Liver (tissue), 9 donors: ENCODE results near the gene SLC24A3. TPM values are rescaled to one million over a fixed set of nuclear protein-coding genes. Genes with fewer than 3 reads are reported as not detected.

Source experiments
- DNase-seq: peaks from one replicate; pipeline ENCODE4 v3.0.0-alpha.2; 2017; ENCODE audit warnings: low spot score
- H3K27ac ChIP-seq, 2 donors: one replicate each; pipeline ENCODE4 v1.7.0; 2013; ENCODE audit warnings: inconsistent platforms in 2 of 2, low read length in 2 of 2, control low read depth in 1 of 2, low read depth in 1 of 2, mild to moderate bottlenecking in 1 of 2
- H3K27me3 ChIP-seq, 4 donors: one replicate each; pipeline versions ENCODE4 v1.6.1 to v1.7.0; 2013; ENCODE audit warnings: low read length in 3 of 4, inconsistent platforms in 1 of 4, mild to moderate bottlenecking in 1 of 4, moderate library complexity in 1 of 4; ENCODE audit not compliant: control insufficient read depth in 4 of 4, insufficient read depth in 4 of 4
- H3K36me3 ChIP-seq, 4 donors: one replicate each; pipeline versions ENCODE4 v1.6.1 to v1.7.0; 2013; ENCODE audit warnings: low read length in 3 of 4, mild to moderate bottlenecking in 3 of 4, low read depth in 1 of 4, moderate library complexity in 1 of 4; ENCODE audit not compliant: control insufficient read depth in 4 of 4, insufficient read depth in 3 of 4
- H3K4me1 ChIP-seq, 4 donors: one replicate each; pipeline versions ENCODE4 v1.6.1 to v1.7.0; 2013; ENCODE audit warnings: low read length in 3 of 4, mild to moderate bottlenecking in 3 of 4, moderate library complexity in 1 of 4; ENCODE audit not compliant: control insufficient read depth in 4 of 4, insufficient read depth in 4 of 4
- H3K4me3 ChIP-seq, 3 donors: one replicate each; pipeline versions ENCODE4 v1.6.1 to v1.7.0; 2013; ENCODE audit warnings: low read length in 3 of 3, control low read depth in 1 of 3, low read depth in 1 of 3, mild to moderate bottlenecking in 1 of 3
- H3K9ac ChIP-seq, 2 donors: one replicate each; pipeline ENCODE4 v1.7.0; 2013; ENCODE audit warnings: low read length in 2 of 2, mild to moderate bottlenecking in 2 of 2, moderate library complexity in 2 of 2, control low read depth in 1 of 2, low read depth in 1 of 2
- H3K9me3 ChIP-seq, 4 donors: one replicate each; pipeline versions ENCODE4 v1.6.1 to v1.7.0; 2013; ENCODE audit warnings: low read length in 3 of 4; ENCODE audit not compliant: control insufficient read depth in 4 of 4
- ATF3 ChIP-seq: IDR thresholded peaks from 2 replicates; pipeline ENCODE4 v1.6.1; 2016; ENCODE audit warnings: antibody characterized with exemption
- EGR1 ChIP-seq, 2 donors: IDR thresholded peaks; 2 replicates each; pipeline ENCODE4 v1.6.1; 2016 to 2018; ENCODE audit warnings: antibody characterized with exemption in 2 of 2, low read depth in 2 of 2
- FOXA1 ChIP-seq: IDR thresholded peaks from 2 replicates; pipeline ENCODE4 v1.6.1; 2016; ENCODE audit warnings: antibody characterized with exemption
- FOXA2 ChIP-seq: IDR thresholded peaks from 2 replicates; pipeline ENCODE4 v1.6.1; 2016; ENCODE audit warnings: antibody characterized with exemption
- HNF4A ChIP-seq, 2 donors: conservative IDR thresholded peaks; 2 replicates each; pipeline ENCODE4 v1.6.1; 2016; ENCODE audit warnings: antibody characterized with exemption in 2 of 2, mild to moderate bottlenecking in 2 of 2
- HNF4G ChIP-seq: IDR thresholded peaks from 2 replicates; pipeline ENCODE4 v1.6.1; 2016; ENCODE audit warnings: antibody characterized with exemption
- JUND ChIP-seq, 2 donors: IDR thresholded peaks; 2 replicates each; pipeline ENCODE4 v1.6.1; 2016; ENCODE audit warnings: antibody characterized with exemption in 2 of 2
- NR2F2 ChIP-seq: IDR thresholded peaks from 2 replicates; pipeline ENCODE4 v1.6.1; 2016; ENCODE audit warnings: antibody characterized with exemption
- SP1 ChIP-seq: IDR thresholded peaks from 2 replicates; pipeline ENCODE4 v1.6.1; 2018; ENCODE audit warnings: antibody characterized with exemption, mild to moderate bottlenecking
- TAF1 ChIP-seq: conservative IDR thresholded peaks from 2 replicates; pipeline ENCODE4 v1.6.1; 2016; ENCODE audit warnings: antibody characterized with exemption, mild to moderate bottlenecking
- YY1 ChIP-seq: IDR thresholded peaks from 2 replicates; pipeline ENCODE4 v1.6.1; 2016; ENCODE audit warnings: antibody characterized with exemption, mild to moderate bottlenecking
- WGBS: extraction: QIAGEN DNeasy Blood & Tissue Kit; methylation state at CpG from one replicate; pipeline ENCODE4 v1.1.7; 2013; 5-methylcytosine and 5-hydroxymethylcytosine counted together
- polyA plus RNA-seq, 2 donors: library from polyadenylated mRNA; stranded (reverse) in 1 of 2; unstranded in 1 of 2; fragments of 200-250 nt in 1 of 2; fragments of >200 nt in 1 of 2; fragmentation: Nextera tagmentation in 1 of 2; extraction: Ambion mirVana in 1 of 2; gene quantifications; one replicate each; pipeline versions ENCODE4 v1.2.1 to v1.2.3, GENCODE V29; 2013 to 2015
- total RNA-seq, 2 donors: library from RNA; depleted of rRNA; stranded (reverse); fragments of >200 nt; gene quantifications; one replicate each; pipeline ENCODE4 v1.2.3, GENCODE V29; 2014
- TF ChIP-seq, protein P1 (sequence below): IDR thresholded peaks from 2 replicates; pipeline ENCODE4 v1.6.1; 2016; ENCODE audit warnings: antibody characterized with exemption
- TF ChIP-seq, protein P2 (sequence below): fragments of 150-350 bp; IDR thresholded peaks from 2 replicates; pipeline ENCODE4 v1.5.1; 2017; ENCODE audit warnings: improper control_type of control experiment, low read depth, low read length; ENCODE audit not compliant: missing input control
- donor health status: healthy.
- donor health status: healthy.
- donor health status: healthy.
- donor health status: healthy.
- donor health status: healthy.

Gene SLC24A3
- total and polyA plus RNA-seq, 4 donors = 0.28 to 1.8 (median 0.46) TPM

- H3K9ac ChIP-seq = no peak overlapping the region
- no peak overlapping the region for H3K4me3 ChIP-seq
- H3K27me3 ChIP-seq = peaks cover 0 to 3% (median 0%) of the 10 kb centered on the region in 4 donors
- no peaks in the 10 kb centered on the region for H3K36me3 ChIP-seq
- no peaks in the 10 kb centered on the region for H3K4me1 ChIP-seq
- no peak for DNase-seq
- peaks cover 1 to 10% (median 3%) of the 10 kb centered on the region in 4 donors for H3K9me3 ChIP-seq
- TF ChIP-seq FOXA1 (no peak), FOXA2 (no peak), HNF4A (conservative IDR thresholded peaks at IDR 0.05) (no peak), NR2F2 (no peak), TAF1 (no peak), HNF4G (no peak), YY1 (no peak), ATF3 (no peak), EGR1 (IDR thresholded peaks at IDR 0.05; ENCODE audit: low read depth in 2 of 2) (no peak), JUND (IDR thresholded peaks at IDR 0.05) (no peak)
- TF ChIP-seq, protein P1, sequence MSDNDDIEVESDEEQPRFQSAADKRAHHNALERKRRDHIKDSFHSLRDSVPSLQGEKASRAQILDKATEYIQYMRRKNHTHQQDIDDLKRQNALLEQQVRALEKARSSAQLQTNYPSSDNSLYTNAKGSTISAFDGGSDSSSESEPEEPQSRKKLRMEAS = no peak
- TF ChIP-seq, protein P2, sequence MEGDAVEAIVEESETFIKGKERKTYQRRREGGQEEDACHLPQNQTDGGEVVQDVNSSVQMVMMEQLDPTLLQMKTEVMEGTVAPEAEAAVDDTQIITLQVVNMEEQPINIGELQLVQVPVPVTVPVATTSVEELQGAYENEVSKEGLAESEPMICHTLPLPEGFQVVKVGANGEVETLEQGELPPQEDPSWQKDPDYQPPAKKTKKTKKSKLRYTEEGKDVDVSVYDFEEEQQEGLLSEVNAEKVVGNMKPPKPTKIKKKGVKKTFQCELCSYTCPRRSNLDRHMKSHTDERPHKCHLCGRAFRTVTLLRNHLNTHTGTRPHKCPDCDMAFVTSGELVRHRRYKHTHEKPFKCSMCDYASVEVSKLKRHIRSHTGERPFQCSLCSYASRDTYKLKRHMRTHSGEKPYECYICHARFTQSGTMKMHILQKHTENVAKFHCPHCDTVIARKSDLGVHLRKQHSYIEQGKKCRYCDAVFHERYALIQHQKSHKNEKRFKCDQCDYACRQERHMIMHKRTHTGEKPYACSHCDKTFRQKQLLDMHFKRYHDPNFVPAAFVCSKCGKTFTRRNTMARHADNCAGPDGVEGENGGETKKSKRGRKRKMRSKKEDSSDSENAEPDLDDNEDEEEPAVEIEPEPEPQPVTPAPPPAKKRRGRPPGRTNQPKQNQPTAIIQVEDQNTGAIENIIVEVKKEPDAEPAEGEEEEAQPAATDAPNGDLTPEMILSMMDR = no peak
- WGBS = 84% methylated on average over 2 of the region's 2 CpGs
- H3K27ac ChIP-seq = no peak overlapping the region
These were observed 88.7 kb downstream of the SLC24A3 start for GRCh38 chr20:19301142-19301541.

DNA sequence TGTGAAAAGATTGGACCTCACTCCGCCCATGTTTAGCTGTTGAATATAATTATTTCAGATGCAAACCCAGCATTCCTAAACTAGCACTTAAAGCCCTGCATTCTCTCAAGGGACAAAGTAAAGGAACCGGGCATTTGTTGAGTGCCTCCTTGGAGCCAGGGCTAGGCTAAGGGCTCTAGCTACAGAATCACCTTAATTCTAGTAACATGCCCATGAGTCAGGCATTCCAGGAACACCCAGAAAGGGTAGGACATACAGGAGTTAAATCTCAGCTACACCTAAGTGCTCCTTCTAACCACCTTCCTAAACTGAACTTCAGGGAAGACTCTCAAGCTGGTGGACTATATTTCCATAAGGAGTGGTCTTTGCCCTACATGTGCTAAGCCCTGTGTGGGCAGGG lies 89.4 kb downstream of the SLC24A3 start:
- TF ChIP-seq, protein P2 = no peak
- TF ChIP-seq HNF4G = no peak
- no peak for TF ChIP-seq HNF4A (conservative IDR thresholded peaks at IDR 0.05)
- TF ChIP-seq, protein P1 = no peak
- H3K9ac ChIP-seq = no peak overlapping the region
- WGBS = 83% methylated on average over 2 of the region's 2 CpGs
- peaks cover 0 to 3% (median 0%) of the 10 kb centered on the region in 4 donors for H3K27me3 ChIP-seq
- H3K4me3 ChIP-seq = no peak overlapping the region
- H3K36me3 ChIP-seq = no peaks in the 10 kb centered on the region
- H3K4me1 ChIP-seq = no peaks in the 10 kb centered on the region
- peaks cover 1 to 10% (median 3%) of the 10 kb centered on the region in 4 donors for H3K9me3 ChIP-seq
- no peak for DNase-seq
- H3K27ac ChIP-seq = no peak overlapping the region

DNA sequence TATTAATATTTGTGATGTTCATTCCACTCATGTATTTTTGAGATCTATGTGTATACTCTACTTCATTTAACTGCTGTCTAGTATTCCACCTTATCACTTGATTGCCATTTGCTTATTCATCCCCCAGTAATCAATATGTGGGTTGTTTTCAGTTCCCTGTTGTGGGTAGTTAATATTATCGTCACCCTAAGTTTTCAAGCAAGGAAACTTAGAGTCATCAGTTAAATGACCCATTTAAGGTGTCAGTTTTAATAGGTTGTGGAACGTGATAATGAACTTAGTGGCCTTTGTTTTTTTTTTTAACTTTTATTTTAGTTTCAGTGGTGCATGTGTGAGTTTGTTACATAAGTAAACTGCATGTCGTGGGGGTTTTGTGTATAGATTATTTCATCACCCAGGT lies 90.3 kb downstream of the SLC24A3 start:
- Histone ChIP-seq H3K9me3 (peaks cover 1 to 10% (median 3%) of the 10 kb centered on the region in 4 donors), H3K4me1 (no peaks in the 10 kb centered on the region), H3K4me3 (no peak overlapping the region), H3K27ac (no peak overlapping the region), H3K27me3 (peaks cover 0 to 2% (median 0%) of the 10 kb centered on the region in 4 donors), H3K9ac (no peak overlapping the region), H3K36me3 (no peaks in the 10 kb centered on the region)
- WGBS = 78% methylated on average over 3 of the region's 3 CpGs
- DNase-seq = no peak
- TF ChIP-seq, protein P2 = no peak
- TF ChIP-seq HNF4G (no peak), SP1 (no peak), EGR1 (IDR thresholded peaks at IDR 0.05; ENCODE audit: low read depth in 2 of 2) (no peak)
